Measurements from ENCODE around the gene MDFIC. TPM values are rescaled to one million over a fixed set of nuclear protein-coding genes. Genes with fewer than 3 reads are reported as not detected.

Gene MDFIC
- total RNA-seq, 1 experiment from 2014 or later, result 13.0 TPM

DNA sequence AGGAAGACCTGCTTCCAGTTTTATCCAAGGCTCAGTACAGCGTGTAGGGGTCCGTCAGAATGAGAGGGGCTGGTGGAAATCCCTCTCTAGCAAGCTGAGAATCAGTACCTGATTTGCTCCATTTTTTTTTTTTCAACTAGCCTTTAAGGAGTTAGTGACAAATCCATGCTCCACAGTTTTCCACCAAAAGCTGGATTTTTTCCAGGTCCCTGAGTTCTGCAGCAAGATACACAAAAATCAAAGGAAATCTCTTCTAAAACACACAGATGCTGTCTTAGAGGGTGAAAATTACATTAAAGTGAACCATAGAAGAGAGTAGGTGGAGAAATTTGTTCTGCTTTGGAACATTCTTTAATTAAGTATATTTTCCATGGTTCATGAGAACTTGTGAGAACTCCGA, 30.4 kb downstream of the MDFIC start:
- Mint-ChIP-seq H3K36me3 (ENCODE audit: insufficient read depth, unreplicated experiment) (no peaks in the 10 kb centered on the region), H3K4me1 (ENCODE audit: low read depth, unreplicated experiment) (no peaks in the 10 kb centered on the region), H3K27ac (ENCODE audit: unreplicated experiment) (no peak overlapping the region), H3K9me3 (ENCODE audit: low read depth, unreplicated experiment) (no peaks in the 10 kb centered on the region), H3K4me3 (ENCODE audit: low read depth, unreplicated experiment) (no peak overlapping the region), H3K27me3 (ENCODE audit: unreplicated experiment) (no peaks in the 10 kb centered on the region)
- intact Hi-C loops (cut with micrococcal nuclease; ENCODE audit: unreplicated experiment), result no loop called here
- TF ChIP-seq, protein P1, sequence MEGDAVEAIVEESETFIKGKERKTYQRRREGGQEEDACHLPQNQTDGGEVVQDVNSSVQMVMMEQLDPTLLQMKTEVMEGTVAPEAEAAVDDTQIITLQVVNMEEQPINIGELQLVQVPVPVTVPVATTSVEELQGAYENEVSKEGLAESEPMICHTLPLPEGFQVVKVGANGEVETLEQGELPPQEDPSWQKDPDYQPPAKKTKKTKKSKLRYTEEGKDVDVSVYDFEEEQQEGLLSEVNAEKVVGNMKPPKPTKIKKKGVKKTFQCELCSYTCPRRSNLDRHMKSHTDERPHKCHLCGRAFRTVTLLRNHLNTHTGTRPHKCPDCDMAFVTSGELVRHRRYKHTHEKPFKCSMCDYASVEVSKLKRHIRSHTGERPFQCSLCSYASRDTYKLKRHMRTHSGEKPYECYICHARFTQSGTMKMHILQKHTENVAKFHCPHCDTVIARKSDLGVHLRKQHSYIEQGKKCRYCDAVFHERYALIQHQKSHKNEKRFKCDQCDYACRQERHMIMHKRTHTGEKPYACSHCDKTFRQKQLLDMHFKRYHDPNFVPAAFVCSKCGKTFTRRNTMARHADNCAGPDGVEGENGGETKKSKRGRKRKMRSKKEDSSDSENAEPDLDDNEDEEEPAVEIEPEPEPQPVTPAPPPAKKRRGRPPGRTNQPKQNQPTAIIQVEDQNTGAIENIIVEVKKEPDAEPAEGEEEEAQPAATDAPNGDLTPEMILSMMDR (IDR thresholded peaks at IDR 0.05; ENCODE audit: unreplicated experiment), result no peak
- CTCF ChIA-PET, result no interaction called here
- no peak for DNase-seq
- no TSS peak for BruUV-seq (replicated peaks)

DNA sequence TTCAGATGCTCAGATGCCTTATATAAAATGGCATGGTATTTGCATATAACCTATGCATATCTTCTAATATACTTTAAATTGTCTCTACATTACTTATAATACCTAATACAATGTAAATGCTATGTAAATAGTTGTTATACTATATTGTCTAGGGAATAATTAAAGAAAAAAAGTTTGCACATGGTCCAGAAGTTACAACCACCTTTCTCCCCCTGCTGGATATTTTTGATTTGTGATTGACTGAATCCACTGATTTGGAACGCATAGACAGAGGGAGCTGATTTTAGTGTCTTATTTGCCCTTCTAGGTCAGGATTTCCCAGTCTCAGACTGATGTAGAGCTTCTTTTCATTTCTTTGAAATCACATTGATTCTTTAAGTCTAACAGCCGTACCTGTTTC, 31.8 kb downstream of the MDFIC start:
- TF ChIP-seq, protein P1 (IDR thresholded peaks at IDR 0.05; ENCODE audit: unreplicated experiment), result no peak
- Mint-ChIP-seq H3K9me3 (ENCODE audit: low read depth, unreplicated experiment) (no peaks in the 10 kb centered on the region), H3K4me1 (ENCODE audit: low read depth, unreplicated experiment) (no peaks in the 10 kb centered on the region), H3K27ac (ENCODE audit: unreplicated experiment) (no peak overlapping the region), H3K36me3 (ENCODE audit: insufficient read depth, unreplicated experiment) (no peaks in the 10 kb centered on the region), H3K27me3 (ENCODE audit: unreplicated experiment) (no peaks in the 10 kb centered on the region), H3K4me3 (ENCODE audit: low read depth, unreplicated experiment) (no peak overlapping the region)
- intact Hi-C loops (cut with micrococcal nuclease; ENCODE audit: unreplicated experiment), result no loop called here
- no TSS peak for BruUV-seq (replicated peaks)
- no peak for DNase-seq
- CTCF ChIA-PET, result no interaction called here

DNA sequence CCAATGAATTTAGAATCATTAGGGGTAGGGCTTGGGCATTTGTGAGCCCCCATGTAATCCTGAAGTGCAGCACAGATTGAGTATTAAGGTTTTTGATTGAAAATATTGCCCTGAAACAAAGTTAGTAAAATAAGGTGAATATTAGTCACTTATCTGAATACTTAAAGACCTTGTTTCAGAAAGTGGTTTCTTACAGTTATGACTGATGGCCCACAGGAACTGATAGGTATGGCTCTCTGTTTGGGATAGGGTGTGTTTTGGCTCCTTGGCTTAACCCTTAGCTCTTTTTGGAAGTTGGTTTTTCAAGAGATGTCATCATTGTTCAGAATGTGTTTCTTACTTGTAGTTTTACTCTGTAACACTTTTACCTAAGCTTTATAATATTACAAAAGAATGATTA, 34.8 kb downstream of the MDFIC start:
- Mint-ChIP-seq H3K27me3 (ENCODE audit: unreplicated experiment) (no peaks in the 10 kb centered on the region), H3K4me1 (ENCODE audit: low read depth, unreplicated experiment) (peaks cover 7% of the 10 kb centered on the region), H3K36me3 (ENCODE audit: insufficient read depth, unreplicated experiment) (no peaks in the 10 kb centered on the region), H3K27ac (ENCODE audit: unreplicated experiment) (no peak overlapping the region), H3K9me3 (ENCODE audit: low read depth, unreplicated experiment) (peaks cover 4% of the 10 kb centered on the region), H3K4me3 (ENCODE audit: low read depth, unreplicated experiment) (no peak overlapping the region)
- BruUV-seq (replicated peaks), result no TSS peak
- CTCF ChIA-PET, result interaction anchor here (0.5 to 0.6 kb wide), 2 partner anchors 67 to 253 kb away, joined by 3 to 4 read pairs; no protein-coding TSS in a partner anchor
- intact Hi-C loops (cut with micrococcal nuclease; ENCODE audit: unreplicated experiment), result no loop called here
- TF ChIP-seq, protein P1 (IDR thresholded peaks at IDR 0.05; ENCODE audit: unreplicated experiment), result no peak
- DNase-seq, result no peak

DNA sequence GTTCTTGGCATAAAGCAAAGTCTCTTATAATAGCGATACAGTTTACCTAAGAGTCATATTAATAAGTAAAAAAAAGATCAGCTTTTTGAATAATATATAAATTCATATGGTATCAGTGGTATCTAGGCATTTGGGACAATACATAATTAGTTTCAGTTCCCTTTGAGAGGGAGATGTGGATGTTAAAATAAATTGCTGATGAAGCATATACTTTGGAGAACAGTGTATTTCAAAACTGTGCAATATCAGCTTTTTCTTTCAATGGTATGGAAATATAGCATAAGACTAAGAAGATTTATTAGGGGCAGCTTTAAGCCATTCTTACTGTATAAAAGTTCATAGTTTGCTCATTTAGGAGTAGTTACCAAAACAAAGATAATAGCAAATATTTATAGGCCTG, 35.5 kb downstream of the MDFIC start:
- H3K27me3 Mint-ChIP-seq (ENCODE audit: unreplicated experiment), result no peaks in the 10 kb centered on the region

More for the DNA sequence above, 35.5 kb downstream of the MDFIC start:
- no peak for DNase-seq
- peaks cover 9% of the 10 kb centered on the region for H3K4me1 Mint-ChIP-seq (ENCODE audit: low read depth, unreplicated experiment)
- CTCF ChIA-PET, result no interaction called here
- peaks cover 4% of the 10 kb centered on the region for H3K9me3 Mint-ChIP-seq (ENCODE audit: low read depth, unreplicated experiment)
- intact Hi-C loops (cut with micrococcal nuclease; ENCODE audit: unreplicated experiment), result no loop called here
- H3K4me3 Mint-ChIP-seq (ENCODE audit: low read depth, unreplicated experiment), result no peak overlapping the region
- BruUV-seq (replicated peaks), result no TSS peak
- H3K27ac Mint-ChIP-seq (ENCODE audit: unreplicated experiment), result no peak overlapping the region
- TF ChIP-seq, protein P1 (IDR thresholded peaks at IDR 0.05; ENCODE audit: unreplicated experiment), result no peak
- H3K36me3 Mint-ChIP-seq (ENCODE audit: insufficient read depth, unreplicated experiment), result no peaks in the 10 kb centered on the region
